SIG-M5 treated with dmso at 0.1 percent for 504 hours (cell line): ENCODE measurements around the gene ASAP3.

Experiments used
- DNase-seq: peaks from one replicate; lab custom pipeline; 2025; ENCODE audit not compliant: unreplicated experiment; lab: John Stamatoyannopoulos, UW

Gene ASAP3

GRCh38 chr1:23483321-23484252 lies at the start of gene ASAP3:
TSS of gene ASAP3 (minus strand) at chr1:23484179. CDS start at chr1:23484133, 46 bp downstream.
- no peak for DNase-seq

- DNase-seq: peak; percentile 89
Observed at GRCh38 chr1:23533246-23534023, 49.5 kb upstream of the ASAP3 start.

- no peak for DNase-seq
Observed at GRCh38 chr1:23531562-23532094, 47.6 kb upstream of the ASAP3 start.

GRCh38 chr1:23530747-23531561 lies 47.0 kb upstream of the ASAP3 start, which contains the start of gene E2F2:
TSS of gene E2F2 (minus strand) at chr1:23531233. CDS start at chr1:23530793, 440 bp downstream.
- DNase-seq: peak; percentile 84

GRCh38 chr1:23530087-23530746 lies 46.2 kb upstream of the ASAP3 start:
- DNase-seq: no peak

- no peak for DNase-seq
Observed at GRCh38 chr1:23529146-23530086, 45.4 kb upstream of the ASAP3 start.

GRCh38 chr1:23528250-23528978 lies 44.4 kb upstream of the ASAP3 start:
- peak; percentile 78 for DNase-seq

- DNase-seq: no peak
Observed at GRCh38 chr1:23527900-23528249, 43.9 kb upstream of the ASAP3 start.

- DNase-seq: no peak
Observed at GRCh38 chr1:23527366-23527765, 43.4 kb upstream of the ASAP3 start.

GRCh38 chr1:23526329-23527041 lies 42.5 kb upstream of the ASAP3 start:
- DNase-seq: no peak

- DNase-seq: no peak
Observed at GRCh38 chr1:23525558-23526250, 41.7 kb upstream of the ASAP3 start.

- no peak for DNase-seq
Observed at GRCh38 chr1:23524716-23525401, 40.9 kb upstream of the ASAP3 start.

GRCh38 chr1:23524163-23524562 lies 40.2 kb upstream of the ASAP3 start:
- DNase-seq: no peak

GRCh38 chr1:23522244-23522982 lies 38.4 kb upstream of the ASAP3 start:
- peak; percentile 74 for DNase-seq

- no peak for DNase-seq
Observed at GRCh38 chr1:23521588-23521987, 37.6 kb upstream of the ASAP3 start.

GRCh38 chr1:23517581-23517980 lies 33.6 kb upstream of the ASAP3 start:
- no peak for DNase-seq
